Caki2 (cell line): ENCODE measurements around the gene MAFF. TPM values are rescaled to one million over a fixed set of nuclear protein-coding genes. Genes with fewer than 3 reads are reported as not detected.
"Not testable (repeated sequence)": the region's sequence is repeated elsewhere in the genome, so short reads cannot be mapped to it uniquely, and the experiment has no call there.

Source experiments
- DNase-seq: peaks from one replicate; pipeline ENCODE4 v3.0.0-alpha.2; 2015; ENCODE audit warnings: low read depth
- in situ Hi-C: cut with HindIII; loops from 2 replicates; pipeline ENCODE4 v1.10.0; 2016; ENCODE audit warnings: low sequenced_read_pairs, low pct_unique_long_range_greater_than_20kb, mixed read lengths
- total RNA-seq: library from RNA; depleted of rRNA; stranded (reverse); fragments of >200 nt; shearing (Covaris generic); gene quantifications from 2 replicates; pipeline ENCODE4 v1.2.3, GENCODE V29; 2014; ENCODE audit warnings: low replicate concordance; rRNA removed

The MAFF gene
- 24.5 and 29.3 TPM in 2 replicates for total RNA-seq

DNA sequence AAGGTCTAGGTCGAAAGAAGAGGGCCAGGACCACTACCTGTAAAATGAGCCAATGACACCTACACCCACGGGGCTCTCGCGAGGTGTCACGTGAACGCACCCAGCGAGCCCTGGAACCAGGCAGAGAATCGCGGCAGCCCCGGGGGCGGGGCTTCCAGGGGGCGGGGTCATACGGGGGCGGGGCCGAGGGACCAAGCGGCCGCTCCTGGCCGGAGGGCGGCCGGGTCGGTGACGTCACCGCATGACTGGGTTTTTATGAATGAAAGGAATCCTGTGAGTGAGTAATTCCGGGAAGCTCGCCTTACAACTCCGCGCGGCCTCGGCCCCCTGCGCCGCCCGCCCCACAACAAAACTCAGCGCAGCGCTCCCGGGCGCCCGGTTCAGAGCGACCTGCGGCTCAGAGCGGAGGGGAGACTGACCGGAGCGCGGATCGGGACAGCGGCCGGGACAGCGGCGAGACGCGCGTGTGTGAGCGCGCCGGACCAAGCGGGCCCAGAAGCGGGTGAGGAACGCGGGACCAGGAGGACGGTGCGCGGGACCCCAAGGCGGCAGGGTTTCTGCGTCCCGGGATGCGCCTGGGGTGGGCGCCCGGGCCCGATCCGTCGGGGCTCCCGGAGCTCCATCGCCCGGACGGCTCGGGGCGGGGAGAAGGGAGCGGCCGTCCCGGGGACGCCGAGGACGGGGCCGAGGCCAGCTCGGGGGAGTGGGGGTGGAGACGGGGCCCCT is at the start of gene MAFF:
Gene MAFF, plus strand, starts transcription at position 284 of the 726 bp plus-strand sequence. CDS start 11,860 bp downstream, outside the sequence.
- peak; percentile 89 for DNase-seq
- in situ Hi-C loops, result no loop called here

DNA sequence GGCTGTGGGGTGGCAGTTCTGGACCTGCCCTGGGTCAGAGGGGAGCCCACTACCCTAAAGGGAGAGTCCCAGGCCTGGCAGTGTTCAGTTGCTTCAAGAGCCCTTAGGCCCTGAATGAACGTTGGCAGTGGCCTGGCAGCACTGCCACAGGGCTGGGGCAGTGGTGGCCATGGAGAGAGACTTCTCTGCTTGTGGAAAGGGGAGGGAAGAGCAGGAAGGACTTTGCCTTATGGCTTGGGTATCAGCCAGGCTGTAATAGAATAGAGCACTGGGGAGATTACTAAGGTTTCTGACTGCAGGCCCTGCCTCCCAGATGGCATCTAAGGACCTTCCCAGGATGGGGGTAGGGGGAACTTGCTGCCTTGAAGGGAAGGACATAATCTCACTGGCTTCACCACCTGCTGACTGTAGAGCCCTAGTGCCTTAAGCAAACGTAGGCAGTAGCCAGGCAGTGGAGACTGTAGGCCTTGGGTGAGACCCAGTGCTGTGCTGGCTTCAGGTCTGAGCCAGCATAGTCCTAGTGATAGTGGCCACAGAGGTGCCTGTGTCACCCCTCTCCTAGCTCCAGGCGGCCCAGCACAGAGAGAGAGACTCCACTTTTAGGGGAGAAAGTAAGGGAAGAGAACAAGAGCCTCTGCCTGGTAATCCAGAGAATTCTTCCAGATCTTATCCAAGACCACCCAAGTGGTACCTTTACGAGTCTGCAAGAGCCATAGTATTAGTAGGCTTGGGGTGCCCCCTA is 47.8 kb upstream of the MAFF start:
- in situ Hi-C loops, result no loop called here
- no peak for DNase-seq

DNA sequence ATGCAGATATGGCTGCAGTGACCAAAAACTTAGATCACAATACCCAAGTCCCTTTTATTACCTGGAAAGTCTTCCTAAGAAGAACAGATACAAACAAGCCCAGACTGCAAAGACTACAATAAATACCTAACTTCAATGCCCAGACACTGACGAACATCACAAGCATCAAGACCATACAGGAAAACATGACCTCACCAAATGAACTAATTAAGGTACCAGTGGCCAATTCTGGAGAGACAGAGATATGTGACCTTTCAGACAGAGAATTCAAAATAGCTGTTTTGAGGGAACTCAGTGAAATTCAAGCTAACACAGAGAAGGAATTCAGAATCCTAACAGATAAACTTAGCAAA is 47.3 kb upstream of the MAFF start:
- in situ Hi-C loops, DNase-seq: not testable (repeated sequence)

GRCh38 chr22:38155703-38156102 is 46.1 kb upstream of the MAFF start:
- in situ Hi-C loops, result no loop called here
- no peak for DNase-seq

GRCh38 chr22:38162881-38163843 is 38.6 kb upstream of the MAFF start:
- in situ Hi-C loops, result no loop called here

DNA sequence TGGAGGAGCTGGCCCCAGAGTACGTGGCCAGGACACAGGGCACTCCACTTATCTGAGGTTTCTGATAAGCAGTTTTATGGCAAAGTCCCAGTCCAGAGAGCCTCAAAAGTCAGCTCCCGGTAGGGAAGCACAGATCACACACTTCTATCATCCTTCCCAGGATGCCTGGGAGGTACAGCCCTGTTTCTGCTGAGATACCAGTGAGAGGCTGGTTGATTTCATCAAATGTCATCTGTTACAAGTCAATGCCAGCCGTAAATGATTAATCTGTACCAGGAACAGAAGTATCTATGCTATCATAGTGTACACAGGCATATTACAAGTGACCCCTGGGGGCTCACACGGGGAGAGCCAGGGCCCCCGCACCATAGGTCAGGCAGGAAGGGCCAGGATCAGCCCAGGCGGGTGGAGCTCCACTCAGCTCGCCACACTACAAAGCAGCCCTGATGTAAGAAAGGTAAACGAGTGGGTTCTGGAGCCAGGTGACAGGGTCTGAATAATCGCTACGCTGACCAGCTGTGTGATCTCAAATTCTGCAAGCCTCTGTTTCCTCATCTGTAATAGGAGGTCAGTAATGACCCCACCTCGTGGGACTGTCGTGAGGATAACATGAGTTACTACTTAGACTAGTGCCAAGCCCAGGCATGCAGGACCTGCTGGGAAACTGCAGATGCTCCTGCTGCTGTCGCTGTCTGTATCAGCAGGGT is 37.8 kb upstream of the MAFF start:
- peak; percentile 56 for DNase-seq
- in situ Hi-C loops, result no loop called here

More at GRCh38 chr22:38162881-38163843, 38.6 kb upstream of the MAFF start:
- no peak for DNase-seq

DNA sequence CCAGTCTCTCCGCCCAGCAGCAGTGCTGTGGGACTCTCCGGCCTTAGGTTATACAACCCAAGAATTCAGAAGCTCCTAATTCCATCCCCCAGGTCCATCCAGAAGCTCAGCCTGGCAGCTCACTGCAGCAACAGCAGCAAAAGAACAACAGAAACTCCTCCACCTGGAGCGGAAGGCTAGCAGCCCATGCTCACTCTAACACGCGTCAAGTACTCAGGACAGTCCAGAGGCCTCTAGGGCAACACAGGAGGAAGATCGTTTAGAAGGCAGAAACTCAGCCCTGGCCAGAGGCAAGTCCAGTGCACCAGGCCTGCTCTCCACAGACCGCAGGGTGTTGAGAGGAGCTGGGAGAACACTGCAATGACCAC is 37.3 kb upstream of the MAFF start:
- no peak for DNase-seq
- in situ Hi-C loops, result no loop called here

DNA sequence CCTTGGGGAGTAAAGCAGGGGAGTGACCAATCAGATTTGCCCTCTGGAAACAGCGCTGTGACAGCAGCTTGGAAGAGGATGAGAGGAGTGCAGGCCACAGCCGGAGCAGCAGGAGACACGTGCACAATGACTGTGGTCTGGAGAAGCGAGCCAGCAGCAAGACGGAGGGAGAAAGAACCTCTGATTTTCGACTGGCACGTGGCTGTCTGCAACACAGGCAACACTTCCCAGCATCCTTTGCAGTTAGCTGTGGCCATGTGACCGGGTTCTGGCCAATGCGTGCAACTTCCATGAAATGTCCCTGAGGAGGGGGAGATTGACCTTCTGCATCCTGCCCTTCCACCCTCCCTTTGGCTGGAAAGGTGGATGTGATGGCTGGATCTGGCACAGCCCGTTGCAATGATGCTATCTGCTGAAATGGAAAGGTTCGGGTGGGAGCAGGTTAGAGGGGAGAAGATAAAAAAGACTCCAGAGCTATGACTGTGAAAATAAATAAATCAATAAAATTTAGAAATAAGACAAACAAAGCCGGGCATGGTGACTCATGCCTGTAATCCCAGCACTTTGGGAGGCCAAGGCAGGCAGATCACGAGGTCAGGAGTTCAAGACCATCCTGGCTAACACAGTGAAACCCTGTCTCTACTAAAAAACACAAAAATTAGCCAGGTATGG is 35.7 kb upstream of the MAFF start:
- in situ Hi-C loops, result no loop called here
- DNase-seq, result no peak

DNA sequence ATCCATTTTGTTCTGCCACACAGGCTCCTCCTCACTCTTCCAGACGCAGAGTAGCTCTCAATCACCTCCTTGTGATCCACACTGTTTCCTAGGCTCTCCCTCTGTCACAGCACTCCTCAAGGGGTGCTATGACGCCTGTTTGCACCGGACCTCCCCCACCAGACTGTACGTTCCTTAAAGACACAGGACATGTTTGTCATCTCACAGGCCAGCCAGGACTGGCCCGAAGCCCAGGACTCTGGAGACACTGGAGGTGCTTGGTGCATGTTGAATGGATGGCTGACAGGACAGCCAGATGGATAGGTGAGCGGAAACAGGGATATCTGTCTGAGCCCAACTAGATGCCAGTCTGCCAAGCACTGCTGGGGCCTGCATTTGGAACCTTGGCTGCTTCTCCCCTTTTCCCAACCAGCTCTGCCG is 33.8 kb upstream of the MAFF start:
- DNase-seq, result no peak
- in situ Hi-C loops, result no loop called here

- in situ Hi-C loops, result no loop called here
These were observed 32.7 kb upstream of the MAFF start for GRCh38 chr22:38169116-38169515.

DNA sequence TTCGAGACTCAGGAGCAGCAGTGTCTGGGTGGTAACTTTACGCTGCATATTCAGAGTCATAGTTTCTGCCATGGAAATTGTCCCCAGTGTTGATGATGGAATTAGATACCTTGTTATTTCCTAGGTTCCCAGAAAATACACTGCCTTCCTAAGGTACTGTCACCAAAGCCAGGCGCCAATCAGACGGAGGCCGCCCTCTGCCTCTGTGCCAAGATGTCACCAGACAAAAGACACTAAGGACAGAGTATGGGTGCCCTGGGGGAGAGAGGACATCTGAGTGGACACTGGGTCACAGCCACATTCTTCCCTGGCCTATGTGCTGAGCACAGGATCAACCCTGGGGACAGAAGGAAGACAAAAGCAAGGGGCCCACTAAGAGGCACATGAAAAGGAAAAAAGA is 31.3 kb upstream of the MAFF start:
- in situ Hi-C loops, result no loop called here

More at GRCh38 chr22:38169116-38169515, 32.7 kb upstream of the MAFF start:
- no peak for DNase-seq

GRCh38 chr22:38171927-38172831 is 29.6 kb upstream of the MAFF start:
- DNase-seq, result no peak

More for the DNA sequence above, 31.3 kb upstream of the MAFF start:
- DNase-seq, result no peak

DNA sequence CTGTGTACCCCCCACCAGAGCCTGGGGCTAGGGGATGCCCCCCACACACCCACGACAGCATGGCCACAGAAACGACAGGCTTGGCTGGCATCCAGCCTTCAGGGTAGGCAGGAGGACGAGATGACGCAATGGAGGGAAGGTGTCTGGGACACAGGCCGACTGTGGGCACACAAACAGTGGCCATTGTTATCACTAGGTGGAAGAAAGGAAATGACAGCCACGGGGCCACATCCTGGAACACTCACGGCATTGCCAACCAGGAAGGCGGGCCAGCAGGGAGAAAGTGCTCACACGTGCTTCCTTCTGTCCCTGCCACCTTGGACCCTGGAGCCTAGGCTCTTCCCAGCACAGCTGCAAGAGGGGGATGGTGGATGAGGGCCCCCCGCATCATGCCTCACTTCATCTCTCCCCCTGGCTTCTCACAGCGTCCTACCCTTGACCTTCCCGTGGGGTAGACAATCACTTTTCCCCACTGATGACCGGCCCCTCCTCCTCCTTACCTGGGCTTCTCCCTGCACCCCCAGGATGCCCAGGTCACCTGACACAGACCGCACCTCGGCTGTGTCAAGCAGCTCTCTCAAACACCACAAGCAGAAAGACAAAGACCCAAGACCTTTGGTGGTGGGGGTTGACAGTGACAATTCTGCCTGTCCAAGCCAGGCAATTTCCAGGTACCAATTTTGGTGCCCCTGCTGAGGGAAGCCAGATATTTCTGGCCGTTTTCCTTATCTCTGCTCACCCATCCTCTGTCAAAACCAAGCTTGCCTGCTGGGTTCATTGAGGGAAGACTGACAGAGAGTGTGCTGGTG is 28.8 kb upstream of the MAFF start:
- in situ Hi-C loops, result no loop called here
- DNase-seq, result no peak

More at GRCh38 chr22:38171927-38172831, 29.6 kb upstream of the MAFF start:
- in situ Hi-C loops, result no loop called here

GRCh38 chr22:38173641-38173906 is 28.2 kb upstream of the MAFF start:
- DNase-seq, result no peak
- in situ Hi-C loops, result no loop called here

- in situ Hi-C loops, result no loop called here
- no peak for DNase-seq
These were observed 27.2 kb upstream of the MAFF start for GRCh38 chr22:38174626-38175025.
